Stimulated activated CD4-positive, alpha-beta T cell treated with anti-CD3 and anti-CD28 coated beads, Interleukin-4, amount 100 ng/mL, for 48 hours (primary cell): ENCODE results near the gene CHMP4A.

Experiments
- DNase-seq, 2 donors: peaks; one replicate each; pipeline ENCODE4 v3.0.0-alpha.2; 2020; ENCODE audit warnings: low read depth in 2 of 2

Gene CHMP4A

GRCh38 chr14:24178399-24179178 lies 34.7 kb downstream of the CHMP4A start:
- no peak for DNase-seq

DNA sequence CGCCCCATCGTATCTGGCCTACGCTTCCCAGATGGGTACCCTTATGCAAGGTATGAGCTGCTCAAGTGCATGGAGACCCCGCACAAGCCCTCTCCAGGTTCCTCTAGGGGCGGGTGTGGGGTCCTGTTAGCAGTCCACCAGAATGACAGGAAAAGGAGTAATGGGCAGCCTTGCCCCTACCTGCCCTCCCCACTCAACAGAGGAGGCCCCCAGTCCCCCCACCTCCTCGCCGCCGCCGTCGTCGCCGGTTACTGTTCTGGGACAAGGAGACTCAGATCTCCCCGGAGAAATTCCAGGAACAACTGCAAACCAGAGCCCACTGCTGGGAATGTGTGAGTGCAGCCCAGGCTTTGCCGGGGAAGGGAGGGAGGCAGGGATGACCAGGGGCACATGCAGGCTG lies 35.4 kb downstream of the CHMP4A start:
- no peak for DNase-seq

GRCh38 chr14:24177041-24177825 lies 36.1 kb downstream of the CHMP4A start:
- DNase-seq, result no peak

GRCh38 chr14:24176599-24176998 lies 36.7 kb downstream of the CHMP4A start:
- no peak for DNase-seq

DNA sequence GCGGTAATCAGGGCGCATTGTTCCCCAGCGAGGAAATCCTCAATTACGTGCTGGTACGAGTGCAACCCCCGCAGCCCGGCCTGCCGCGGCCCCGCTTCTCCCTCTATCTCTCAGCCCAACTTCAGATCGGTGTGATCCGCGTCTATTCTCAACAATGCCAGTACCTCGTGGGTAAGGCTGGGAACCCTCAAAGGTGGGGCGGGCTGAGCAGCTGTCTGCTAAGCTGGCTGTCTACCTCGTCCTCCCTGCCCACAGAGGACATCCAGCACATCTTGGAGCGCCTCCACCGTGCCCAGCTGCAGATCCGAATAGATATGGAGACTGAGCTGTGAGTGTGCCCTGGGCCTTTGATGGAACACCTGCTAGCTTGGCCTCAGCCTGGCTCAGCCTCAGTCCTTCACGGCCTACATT lies 40.4 kb downstream of the CHMP4A start:
- no peak for DNase-seq

GRCh38 chr14:24172261-24172860 lies 40.9 kb downstream of the CHMP4A start:
- no peak for DNase-seq

DNA sequence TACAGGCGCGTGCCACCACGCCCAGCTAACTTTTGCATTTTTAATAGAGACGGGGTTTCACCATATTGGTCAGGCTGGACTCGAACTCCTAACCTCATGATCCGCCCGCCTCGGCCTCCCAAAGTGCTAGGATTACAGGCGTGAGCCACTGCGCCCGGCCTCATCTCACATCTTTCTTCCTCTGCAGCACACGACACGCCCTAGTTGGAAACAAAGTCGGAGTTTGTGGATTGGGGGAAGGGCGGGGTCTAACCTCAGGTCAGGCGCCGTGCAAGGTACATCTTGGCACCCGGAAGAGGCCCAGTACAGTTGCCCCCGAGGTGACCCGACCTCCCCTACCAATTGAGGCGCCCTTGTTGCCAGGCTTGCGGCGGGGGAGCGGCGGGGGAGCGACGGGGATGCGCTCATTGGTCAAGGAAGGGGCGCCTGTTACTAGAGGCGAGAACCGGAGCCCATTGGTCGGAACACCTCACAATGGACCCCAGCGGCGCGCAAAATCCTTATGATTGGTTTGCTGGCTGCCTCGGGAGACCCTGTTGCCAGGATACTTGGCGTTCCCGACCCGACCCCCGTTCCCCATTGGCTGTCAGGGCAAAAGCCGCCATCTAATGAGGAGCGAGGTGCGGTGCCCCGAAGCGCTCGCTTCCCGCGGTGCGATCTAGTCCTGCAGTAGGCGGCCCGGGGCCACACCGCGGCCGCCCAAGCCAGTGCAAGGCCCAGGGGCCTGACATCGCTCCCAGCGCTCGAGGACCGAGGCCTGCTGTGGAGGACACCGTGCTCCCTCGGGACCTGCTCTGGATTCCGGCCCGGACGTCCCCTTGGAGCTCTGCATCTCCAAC lies 41.6 kb downstream of the CHMP4A start, which contains the start of gene REC8:
REC8 (plus strand) TSS at position 659 of the 839 bp plus-strand sequence. CDS start 473 bp downstream, outside the sequence.
- DNase-seq, result peak; percentile 60 to 62

GRCh38 chr14:24167469-24168114 lies 45.7 kb downstream of the CHMP4A start:
- DNase-seq, result no peak

DNA sequence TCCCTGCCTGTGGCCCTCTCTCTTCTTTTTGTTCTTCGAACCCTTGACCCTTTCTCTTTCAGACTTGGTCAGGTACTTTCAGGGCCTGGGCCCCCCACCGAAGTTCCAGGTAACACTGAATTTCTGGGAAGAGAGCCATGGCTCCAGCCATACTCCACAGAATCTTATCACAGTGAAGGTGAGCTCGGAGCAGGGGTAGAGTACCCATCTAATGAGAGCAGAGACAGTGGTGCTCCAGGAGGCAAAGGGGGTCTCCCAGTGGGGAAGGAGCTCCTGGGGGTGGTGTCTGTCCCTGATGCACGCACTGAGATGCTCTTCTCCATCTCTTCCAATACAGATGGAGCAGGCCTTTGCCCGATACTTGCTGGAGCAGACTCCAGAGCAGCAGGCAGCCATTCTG lies 47.5 kb downstream of the CHMP4A start:
- no peak for DNase-seq

DNA sequence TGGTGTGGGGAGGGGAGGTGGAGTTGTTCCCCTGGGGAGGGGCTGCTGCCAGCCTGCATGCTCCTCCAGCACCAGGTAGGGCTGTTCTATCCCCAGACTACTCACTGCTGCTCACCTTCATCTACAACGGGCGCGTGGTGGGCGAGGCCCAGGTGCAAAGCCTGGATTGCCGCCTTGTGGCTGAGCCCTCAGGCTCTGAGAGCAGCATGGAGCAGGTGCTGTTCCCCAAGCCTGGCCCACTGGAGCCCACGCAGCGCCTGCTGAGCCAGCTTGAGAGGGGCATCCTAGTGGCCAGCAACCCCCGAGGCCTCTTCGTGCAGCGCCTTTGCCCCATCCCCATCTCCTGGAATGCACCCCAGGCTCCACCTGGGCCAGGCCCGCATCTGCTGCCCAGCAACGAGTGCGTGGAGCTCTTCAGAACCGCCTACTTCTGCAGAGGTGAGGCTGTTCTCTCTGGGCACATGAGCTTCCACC lies 48.7 kb downstream of the CHMP4A start:
- DNase-seq, result no peak

GRCh38 chr14:24162093-24162492 lies 51.2 kb downstream of the CHMP4A start:
- no peak for DNase-seq

- DNase-seq, result peak; percentile 94 to 98
These were observed 52.2 kb downstream of the CHMP4A start, which contains the start of gene IRF9 for GRCh38 chr14:24160850-24161804. TSS of gene IRF9 (plus strand) at chr14:24161265. CDS start at chr14:24162145, 880 bp downstream.

DNA sequence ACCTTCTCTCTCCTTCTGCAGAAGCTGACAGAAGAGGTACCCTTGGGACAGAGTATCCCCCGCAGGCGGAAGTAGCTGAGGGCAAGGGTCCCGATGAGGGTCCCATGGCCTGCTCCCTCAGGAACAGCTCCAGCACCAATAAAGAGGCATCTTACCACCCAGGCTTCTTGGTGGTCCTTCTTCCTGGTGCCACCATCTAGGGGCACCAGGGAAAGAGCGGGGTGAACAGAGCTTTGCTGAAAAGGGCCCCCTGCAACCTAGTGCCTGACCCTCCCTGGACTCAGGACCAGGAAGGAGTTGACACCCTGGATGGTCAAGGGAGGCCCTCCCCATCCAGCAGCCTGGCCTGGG lies 52.8 kb downstream of the CHMP4A start:
- no peak for DNase-seq

DNA sequence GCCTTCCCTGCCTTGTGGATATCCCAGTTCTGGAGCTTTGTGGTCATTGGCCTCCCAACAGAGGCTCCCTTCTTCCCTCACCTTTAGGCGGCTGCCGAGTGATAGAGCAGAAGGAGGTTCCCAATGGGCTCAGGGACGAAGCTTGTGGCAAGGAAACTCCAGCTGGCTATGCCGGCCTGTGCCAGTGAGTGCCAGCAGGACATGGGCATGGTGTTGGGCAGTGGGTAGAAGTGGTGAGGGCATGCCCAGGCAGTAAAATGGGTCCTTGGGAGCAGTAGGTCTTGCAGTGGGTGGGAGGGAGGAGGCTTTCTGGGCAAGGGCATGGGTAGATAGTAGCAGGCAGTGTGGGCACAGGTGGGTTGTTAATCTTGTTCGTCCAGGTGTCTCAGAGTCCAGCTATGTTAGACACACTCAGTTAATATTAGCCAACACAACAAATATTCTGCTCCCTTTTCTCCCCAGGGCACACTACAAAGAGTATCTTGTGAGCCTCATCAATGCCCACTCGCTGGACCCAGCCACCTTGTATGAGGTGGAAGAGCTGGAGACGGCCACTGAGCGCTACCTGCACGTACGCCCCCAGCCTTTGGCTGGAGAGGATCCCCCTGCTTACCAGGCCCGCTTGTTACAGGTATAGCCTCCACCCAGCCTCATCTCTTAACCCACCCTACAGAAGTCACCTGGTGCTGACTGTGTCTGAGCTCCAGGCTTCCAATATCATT lies 53.4 kb downstream of the CHMP4A start:
- DNase-seq, result no peak
